ENCODE data around the gene WNK4. TPM values are rescaled to one million over a fixed set of nuclear protein-coding genes. Genes with fewer than 3 reads are reported as not detected.
A peak's percentile ranks its signal among the peaks of the same experiment; 100 is the strongest.

WNK4 gene
- polyA plus RNA-seq, 3 donors: not detected

DNA sequence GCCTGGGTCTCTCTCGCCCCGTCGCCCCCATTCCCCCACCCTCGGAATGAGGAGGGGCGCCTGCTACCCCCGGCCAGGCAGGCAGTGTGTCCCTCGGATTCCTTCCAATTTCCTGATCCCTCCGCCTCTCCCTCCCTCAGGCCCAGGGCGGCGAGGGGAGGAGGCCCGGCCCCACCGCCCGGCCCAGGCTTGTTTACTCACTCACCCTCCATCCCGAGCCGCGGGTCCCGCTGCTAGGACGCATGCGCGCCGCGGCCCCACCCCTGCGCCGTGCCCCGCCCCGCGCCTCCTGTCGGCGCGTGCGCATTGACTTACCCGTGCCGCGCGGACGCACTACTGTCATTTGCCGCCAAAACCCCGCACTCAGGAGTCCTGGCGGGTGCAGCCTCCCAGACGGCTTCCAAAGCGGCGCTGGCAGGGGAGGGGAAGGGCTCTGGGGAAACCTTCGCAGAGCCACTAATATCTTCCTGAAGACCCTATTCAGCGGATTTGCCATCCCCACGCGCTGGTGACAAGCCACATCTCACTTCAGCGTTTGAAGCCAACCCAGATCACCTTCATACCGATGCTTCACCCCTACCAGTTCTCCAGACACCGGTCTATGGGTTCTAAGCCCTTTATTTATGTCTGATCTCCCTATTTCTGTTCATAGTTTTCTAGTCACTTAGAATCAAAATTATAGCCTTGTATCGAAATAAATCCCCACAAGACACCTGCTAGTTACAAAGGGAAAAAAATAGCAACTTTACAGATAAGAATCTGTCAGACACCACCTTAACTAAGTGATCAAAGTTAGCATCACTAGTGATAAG is 35.4 kb upstream of the WNK4 start, which contains the start of gene EZH1:
EZH1 (minus strand) TSS at position 235 of the 812 bp plus-strand sequence. CDS start 16,099 bp downstream, outside the sequence.
- Mint-ChIP-seq H3K27ac (peak within 1 kb of the TSS in 6 of 7 donors; percentile 74 to 98 (median 90)), H3K36me3 (peaks cover 0 to 5% of the 10 kb centered on the region in 2 donors), H3K9me3 (peaks cover 0 to 3% (median 0%) of the 10 kb centered on the region in 7 donors), H3K4me3 (peak within 1 kb of the TSS; percentile 94 to 97), H3K27me3 (ENCODE audit: low read depth in 3 of 3) (peaks cover 8 to 19% (median 15%) of the 10 kb centered on the region in 3 donors), H3K4me1 (peaks cover 15% of the 10 kb centered on the region)
- no peak for TF ChIP-seq CTCF (IDR thresholded peaks at IDR 0.05)
- peaks cover 0 to 5% of the 10 kb centered on the region in 2 donors for H3K27me3 ChIP-seq (ENCODE audit: control insufficient read depth in 2 of 2, insufficient read depth in 2 of 2, low read length in 2 of 2)
- peaks cover 16 to 19% of the 10 kb centered on the region in 2 donors for H3K4me1 ChIP-seq (ENCODE audit: control insufficient read depth in 1 of 2, insufficient read depth in 2 of 2, low read length in 2 of 2)
- peaks cover 35% of the 10 kb centered on the region for H3K79me2 ChIP-seq (ENCODE audit: insufficient read depth, low read length)
- DNase-seq: peak; percentile 83 to 92 (median 88)
- no peaks in the 10 kb centered on the region for H3K9me3 ChIP-seq (replicated peaks in 1 of 2; ENCODE audit: control insufficient read depth in 1 of 2, insufficient read depth in 1 of 2, low read length in 2 of 2)
- peak within 1 kb of the TSS; percentile 79 for H3K4me2 ChIP-seq (replicated peaks; ENCODE audit: extremely low read depth, low read length, poor library complexity, severe bottlenecking)
- H4K20me1 ChIP-seq (ENCODE audit: insufficient read depth, low read length): peaks cover 40% of the 10 kb centered on the region
- peak within 1 kb of the TSS; percentile 76 for H2AFZ ChIP-seq (ENCODE audit: insufficient read depth, low read depth, low read length, poor library complexity, severe bottlenecking)
- peak within 1 kb of the TSS; percentile 79 to 83 (median 79) for H3K4me3 ChIP-seq (replicated peaks in 1 of 3; ENCODE audit: low read depth in 2 of 3, low read length in 3 of 3)
- H3K9ac ChIP-seq (ENCODE audit: insufficient read depth, low read length, poor library complexity, severe bottlenecking): peak within 1 kb of the TSS; percentile 85
- 5% methylated on average over 45 of the region's 50 CpGs for WGBS (ENCODE audit: insufficient coverage)
- intact Hi-C loops (cut with micrococcal nuclease): no loop called here
- peak within 1 kb of the TSS in 1 of 2 donors; percentile 81 for H3K27ac ChIP-seq (ENCODE audit: low read depth in 1 of 2, low read length in 2 of 2)
- peaks cover 0 to 4% of the 10 kb centered on the region in 2 donors for H3K36me3 ChIP-seq (replicated peaks in 1 of 2; ENCODE audit: control insufficient read depth in 1 of 2, insufficient read depth in 2 of 2, low read length in 2 of 2)

- H3K27me3 Mint-ChIP-seq (ENCODE audit: low read depth in 3 of 3): peaks cover 10 to 19% (median 19%) of the 10 kb centered on the region in 3 donors
- intact Hi-C loops (cut with micrococcal nuclease): no loop called here
Observed at GRCh38 chr17:42748202-42748907, 32.1 kb upstream of the WNK4 start.

More at GRCh38 chr17:42748202-42748907, 32.1 kb upstream of the WNK4 start:
- Mint-ChIP-seq H3K9me3 (peaks cover 0 to 3% (median 0%) of the 10 kb centered on the region in 7 donors), H3K27ac (no peak overlapping the region), H3K4me3 (peak overlapping the region in 1 of 2 donors; percentile 54), H3K4me1 (peaks cover 23% of the 10 kb centered on the region), H3K36me3 (no peaks in the 10 kb centered on the region)
- Histone ChIP-seq H3K79me2 (ENCODE audit: insufficient read depth, low read length) (peaks cover 14% of the 10 kb centered on the region), H3K27me3 (ENCODE audit: control insufficient read depth in 2 of 2, insufficient read depth in 2 of 2, low read length in 2 of 2) (peaks cover 0 to 5% of the 10 kb centered on the region in 2 donors), H2AFZ (ENCODE audit: insufficient read depth, low read depth, low read length, poor library complexity, severe bottlenecking) (no peak overlapping the region), H3K9me3 (replicated peaks in 1 of 2; ENCODE audit: control insufficient read depth in 1 of 2, insufficient read depth in 1 of 2, low read length in 2 of 2) (no peaks in the 10 kb centered on the region), H3K36me3 (replicated peaks in 1 of 2; ENCODE audit: control insufficient read depth in 1 of 2, insufficient read depth in 2 of 2, low read length in 2 of 2) (no peaks in the 10 kb centered on the region), H4K20me1 (ENCODE audit: insufficient read depth, low read length) (peaks cover 8% of the 10 kb centered on the region), H3K27ac (ENCODE audit: low read depth in 1 of 2, low read length in 2 of 2) (no peak overlapping the region), H3K9ac (ENCODE audit: insufficient read depth, low read length, poor library complexity, severe bottlenecking) (no peak overlapping the region), H3K4me1 (ENCODE audit: control insufficient read depth in 1 of 2, insufficient read depth in 2 of 2, low read length in 2 of 2) (peaks cover 32 to 35% of the 10 kb centered on the region in 2 donors), H3K4me3 (replicated peaks in 1 of 3; ENCODE audit: low read depth in 2 of 3, low read length in 3 of 3) (no peak overlapping the region), H3K4me2 (replicated peaks; ENCODE audit: extremely low read depth, low read length, poor library complexity, severe bottlenecking) (no peak overlapping the region)
- TF ChIP-seq CTCF (IDR thresholded peaks at IDR 0.05): no peak
- WGBS (ENCODE audit: insufficient coverage): no CpG with 5 or more reads among the region's 7 CpGs
- no peak for DNase-seq

All from CD14-positive monocyte (primary cell).